Keratinocyte (primary cell): ENCODE data around the gene CSNK1G1. TPM values are rescaled to one million over a fixed set of nuclear protein-coding genes. Genes with fewer than 3 reads are reported as not detected.

Experiments
- DNase-seq: peaks from one replicate; pipeline ENCODE4 v3.0.0-alpha.2; 2011; ENCODE audit warnings: low read depth, missing footprints, low spot score
- FAIRE-seq: peaks from 2 replicates; lab custom pipeline; 2011; peaks lifted over from hg19 to GRCh38; lab: Jason Lieb, UNC
- H2AFZ ChIP-seq: 2 replicates; pipeline ENCODE4 v1.6.0; 2012; ENCODE audit warnings: low read length, control low read depth, inconsistent platforms; ENCODE audit not compliant: control insufficient read depth
- H3K27ac ChIP-seq: 2 replicates; pipeline ENCODE4 v1.5.1; 2011; ENCODE audit warnings: low read length; ENCODE audit not compliant: control insufficient read depth, insufficient read depth
- H3K27me3 ChIP-seq: 3 replicates; pipeline ENCODE4 v1.6.0; 2011; ENCODE audit warnings: low read length; ENCODE audit not compliant: control insufficient read depth, insufficient read depth; ENCODE audit errors: extremely low read depth
- H3K36me3 ChIP-seq, 2 experiments: 2 replicates in 1 of 2; 3 replicates in 1 of 2; pipeline ENCODE4 v1.5.1; 2011; ENCODE audit warnings: low read length in 2 of 2, mild to moderate bottlenecking in 1 of 2; ENCODE audit not compliant: control insufficient read depth in 2 of 2, insufficient read depth in 2 of 2; ENCODE audit errors: extremely low read depth in 1 of 2
- H3K4me1 ChIP-seq: 3 replicates; pipeline ENCODE4 v1.5.1; 2011; ENCODE audit warnings: low read length; ENCODE audit not compliant: control insufficient read depth, insufficient read depth; ENCODE audit errors: extremely low read depth
- H3K4me2 ChIP-seq: 3 replicates; pipeline ENCODE4 v1.6.0; 2011; ENCODE audit warnings: low read depth, low read length; ENCODE audit not compliant: control insufficient read depth, insufficient read depth; ENCODE audit errors: extremely low read depth
- H3K4me3 ChIP-seq, 3 experiments: fragments of 200-600 bp in 1 of 3; sonication (generic) in 1 of 3; 2 replicates in 2 of 3; 3 replicates in 1 of 3; pipeline ENCODE4 v1.5.1; 2011 to 2016; ENCODE audit warnings: low read length in 3 of 3, mild to moderate bottlenecking in 3 of 3, control low read depth in 2 of 3, inconsistent platforms in 1 of 3, low read depth in 1 of 3, mixed read lengths in 1 of 3, mixed run types in 1 of 3, moderate library complexity in 1 of 3; ENCODE audit not compliant: control insufficient read depth in 2 of 3, insufficient read depth in 2 of 3; ENCODE audit errors: extremely low read depth in 1 of 3
- H3K79me2 ChIP-seq: 2 replicates; pipeline ENCODE4 v1.6.0; 2012; ENCODE audit warnings: low read length; ENCODE audit not compliant: control insufficient read depth, insufficient read depth
- H3K9ac ChIP-seq: 3 replicates; pipeline ENCODE4 v1.6.0; 2011; ENCODE audit warnings: low read length; ENCODE audit not compliant: control insufficient read depth, insufficient read depth; ENCODE audit errors: extremely low read depth
- H3K9me1 ChIP-seq: 3 replicates; pipeline ENCODE4 v1.6.0; 2011; ENCODE audit warnings: low read length; ENCODE audit not compliant: control insufficient read depth, insufficient read depth; ENCODE audit errors: extremely low read depth
- H3K9me3 ChIP-seq: 2 replicates; pipeline ENCODE4 v1.5.1; 2012; ENCODE audit warnings: low read depth, low read length; ENCODE audit not compliant: control insufficient read depth
- H4K20me1 ChIP-seq: 3 replicates; pipeline ENCODE4 v1.6.0; 2011; ENCODE audit warnings: low read length; ENCODE audit not compliant: control insufficient read depth, insufficient read depth; ENCODE audit errors: extremely low read depth
- CTCF ChIP-seq, 3 experiments: IDR thresholded peaks in 1 of 3; conservative IDR thresholded peaks in 1 of 3; optimal IDR thresholded peaks in 1 of 3; 2 replicates in 2 of 3; 3 replicates in 1 of 3; pipeline versions ENCODE3 to v1.5.1; 2011; ENCODE audit warnings: low read length in 3 of 3, mild to moderate bottlenecking in 3 of 3, moderate library complexity in 2 of 3, control low read depth in 1 of 3, inconsistent platforms in 1 of 3; ENCODE audit not compliant: insufficient read depth in 2 of 3; ENCODE audit errors: extremely low read depth in 1 of 3
- EZH2 ChIP-seq: IDR thresholded peaks from one replicate; pipeline ENCODE4 v1.6.1; 2012; ENCODE audit warnings: inconsistent platforms, mild to moderate bottlenecking, low read length, moderate library complexity
- dilution Hi-C: fragments of 300-500 bp; cut with MboI; formaldehyde crosslinking; loops from one replicate; pipeline ENCODE4 v1.7.0; 2020; ENCODE audit warnings: low sequenced_read_pairs; ENCODE audit not compliant: extremely low pct_ligation_motif_present
- polyA plus RNA-seq, 5 experiments: library from polyadenylated mRNA; depleted of rRNA in 3 of 5; stranded (reverse) in 3 of 5; stranded (forward) in 1 of 5; unstranded in 1 of 5; fragments of >200 nt; gene quantifications; 1 replicate in 1 of 5; 2 replicates in 3 of 5; 3 replicates in 1 of 5; pipeline versions ENCODE4 v1.2.1 to v1.2.3, GENCODE V29; 2011 to 2012; ENCODE audit warnings: missing spikeins in 2 of 5, low read depth in 1 of 5, low replicate concordance in 1 of 5

CSNK1G1 gene
- polyA plus RNA-seq, 1 donor (not counting 4 experiments of a cell fraction or from before 2014, with no cell fraction given) = 28.9 TPM

GRCh38 chr15:64305261-64305660, 50.7 kb downstream of the CSNK1G1 start:
- no peak overlapping the region for H3K4me2 ChIP-seq
- H3K27me3 ChIP-seq = no peaks in the 10 kb centered on the region
- no peak overlapping the region for H3K4me3 ChIP-seq
- TF ChIP-seq CTCF (optimal IDR thresholded peaks at IDR 0.05 in 1 of 3, IDR thresholded peaks at IDR 0.05 in 1 of 3, conservative IDR thresholded peaks at IDR 0.05 in 1 of 3; ENCODE audit: extremely low read depth in 1 of 3, insufficient read depth in 2 of 3, low read length in 3 of 3) = no peak
- no peak for TF ChIP-seq EZH2
- DNase-seq (no peak), FAIRE-seq (peak; percentile 26)
- H3K9me3 ChIP-seq = no peaks in the 10 kb centered on the region
- H3K79me2 ChIP-seq = peaks cover 68% of the 10 kb centered on the region
- H3K9ac ChIP-seq = no peak overlapping the region
- dilution Hi-C loops = no loop called here
- H3K4me1 ChIP-seq = peaks cover 2% of the 10 kb centered on the region
- no peak overlapping the region for H3K27ac ChIP-seq
- H4K20me1 ChIP-seq = no peaks in the 10 kb centered on the region
- H3K9me1 ChIP-seq = no peaks in the 10 kb centered on the region
- peaks cover 2 to 4% of the 10 kb centered on the region in 2 experiments for H3K36me3 ChIP-seq
- no peak overlapping the region for H2AFZ ChIP-seq

GRCh38 chr15:64289550-64289949, 66.4 kb downstream of the CSNK1G1 start:
- Histone ChIP-seq H3K79me2 (peaks cover 75% of the 10 kb centered on the region), H4K20me1 (peaks cover 3% of the 10 kb centered on the region), H3K36me3 (peaks cover 0 to 3% of the 10 kb centered on the region in 2 experiments), H3K4me3 (no peak overlapping the region), H3K9ac (no peak overlapping the region), H3K4me2 (no peak overlapping the region), H3K4me1 (no peaks in the 10 kb centered on the region), H3K27ac (no peak overlapping the region), H3K27me3 (no peaks in the 10 kb centered on the region), H2AFZ (no peak overlapping the region), H3K9me1 (peaks cover 5% of the 10 kb centered on the region), H3K9me3 (no peaks in the 10 kb centered on the region)
- TF ChIP-seq CTCF (optimal IDR thresholded peaks at IDR 0.05 in 1 of 3, IDR thresholded peaks at IDR 0.05 in 1 of 3, conservative IDR thresholded peaks at IDR 0.05 in 1 of 3; ENCODE audit: extremely low read depth in 1 of 3, insufficient read depth in 2 of 3, low read length in 3 of 3) (no peak), EZH2 (no peak)
- FAIRE-seq = no peak
- dilution Hi-C loops = no loop called here
- DNase-seq = no peak
